ENCODE data around the gene GLRX. TPM values are rescaled to one million over a fixed set of nuclear protein-coding genes. Genes with fewer than 3 reads are reported as not detected.

The GLRX gene
- total and polyA plus RNA-seq, 10 of the 15 experiments (the other 5 are each of a cell fraction or from before 2014, with no cell fraction given) = 63.0 to 366 (median 186) TPM

DNA sequence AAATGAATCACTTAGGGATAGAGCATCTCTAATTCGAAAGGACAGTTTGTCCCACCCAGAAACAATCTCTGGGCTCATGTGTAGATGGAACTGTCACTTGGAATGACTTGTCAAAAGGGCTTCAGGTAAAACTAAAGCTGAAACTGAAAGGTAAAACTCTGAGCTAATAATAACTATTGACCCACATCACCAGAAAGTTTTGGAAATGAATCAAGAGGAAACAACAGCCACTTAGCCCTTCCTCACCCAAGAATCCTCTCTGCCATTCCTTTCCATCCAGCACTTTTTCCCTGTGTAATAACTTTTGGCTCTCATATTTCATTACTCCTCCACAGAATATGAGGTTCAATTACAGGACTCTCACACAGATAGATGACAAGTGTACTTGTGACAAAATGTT is 14.0 kb upstream of the GLRX start (continued):
- no peak for TF ChIP-seq NRF1 (conservative IDR thresholded peaks at IDR 0.05; ENCODE audit: low read depth, low read length)
- peak; percentile 53 for TF ChIP-seq IKZF1 (conservative IDR thresholded peaks at IDR 0.05)
- TF ChIP-seq BCLAF1 (IDR thresholded peaks at IDR 0.05) = no peak
- TF ChIP-seq MYB (IDR thresholded peaks at IDR 0.05; ENCODE audit: borderline replicate concordance, low read depth, low read length) = no peak
- no peak for TF ChIP-seq E2F8 (IDR thresholded peaks at IDR 0.05; ENCODE audit: low read depth, partially characterized antibody)
- TF ChIP-seq NR2F1 (conservative IDR thresholded peaks at IDR 0.05) = 0 out of 2 replicates have a peak, but pooled peaks have one; percentile 14
- TF ChIP-seq CREM (IDR thresholded peaks at IDR 0.05; ENCODE audit: low read depth) = 0 out of 2 replicates have a peak, but pooled peaks have one; percentile 9
- TF ChIP-seq RUNX3 (IDR thresholded peaks at IDR 0.05; ENCODE audit: low read length) = peak; percentile 64
- TF ChIP-seq MEF2A (IDR thresholded peaks at IDR 0.05; ENCODE audit: insufficient read depth, low read depth, low read length) = peak; percentile 84
- TF ChIP-seq IKZF2 (IDR thresholded peaks at IDR 0.05) = peak; percentile 56 to 60; a peak in 3 of 4 replicates
- TF ChIP-seq JUNB (IDR thresholded peaks at IDR 0.05) = peak; percentile 58
